ENCODE measurements around the gene PCNT.

PCNT gene

DNA sequence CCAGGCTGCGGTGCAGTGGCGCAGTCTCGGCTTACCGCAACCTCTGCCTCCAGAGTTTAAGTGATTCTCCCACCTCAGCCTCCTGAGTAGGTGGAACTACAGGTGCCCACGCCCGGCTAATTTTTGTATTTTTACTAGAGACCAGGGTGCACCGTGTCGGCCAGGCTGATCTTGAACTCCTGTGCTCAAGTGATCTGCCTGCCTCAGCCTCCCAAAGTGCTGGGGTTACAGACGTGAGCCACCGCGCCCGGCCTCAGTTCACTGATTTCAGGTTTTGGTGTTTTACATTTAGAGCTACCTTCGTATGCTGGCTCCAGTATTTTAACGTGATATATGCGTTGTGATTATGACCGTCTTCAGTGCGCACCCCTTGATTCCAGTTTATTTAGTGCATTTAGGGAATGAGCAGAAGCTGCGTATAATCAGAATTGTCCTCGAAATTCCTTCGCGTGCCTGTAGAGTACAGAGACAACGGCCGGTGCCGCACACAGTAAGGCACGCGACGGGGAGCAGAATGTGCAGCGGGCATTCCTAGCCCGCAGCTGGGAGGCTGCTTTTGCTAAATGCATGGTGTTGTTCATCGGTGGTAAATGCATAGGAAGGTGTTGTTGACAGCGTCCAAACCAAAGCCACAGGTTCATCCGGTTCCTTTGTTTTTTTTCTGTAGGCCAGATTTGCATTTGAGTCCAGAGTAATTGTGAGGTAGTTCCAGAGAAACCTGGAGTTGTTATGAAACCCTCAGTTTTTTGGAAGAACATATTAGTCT lies 85.9 kb downstream of the PCNT start:
- H3K27ac ChIP-seq, result no peak overlapping the region
- no peak for DNase-seq (ENCODE audit: low spot score)
- no peak for TF ChIP-seq CTCF (conservative IDR thresholded peaks at IDR 0.05; ENCODE audit: low read depth)
- ChIA-PET CTCF (interaction anchor here (0.6 kb wide), 1 partner anchor 11 kb away, joined by 4 read pairs; no protein-coding TSS in a partner anchor), POLR2A (ENCODE audit: low non-redundant PET) (no interaction called here)

GRCh38 chr21:46410516-46410915 lies 86.6 kb downstream of the PCNT start:
- H3K27ac ChIP-seq, result peak overlapping the region; percentile 22; the same call in 1 of the 2 replicates
- DNase-seq (ENCODE audit: low spot score), result no peak
- TF ChIP-seq CTCF (conservative IDR thresholded peaks at IDR 0.05; ENCODE audit: low read depth), result no peak
- CTCF ChIA-PET, result no interaction called here
- POLR2A ChIA-PET (ENCODE audit: low non-redundant PET), result no interaction called here

DNA sequence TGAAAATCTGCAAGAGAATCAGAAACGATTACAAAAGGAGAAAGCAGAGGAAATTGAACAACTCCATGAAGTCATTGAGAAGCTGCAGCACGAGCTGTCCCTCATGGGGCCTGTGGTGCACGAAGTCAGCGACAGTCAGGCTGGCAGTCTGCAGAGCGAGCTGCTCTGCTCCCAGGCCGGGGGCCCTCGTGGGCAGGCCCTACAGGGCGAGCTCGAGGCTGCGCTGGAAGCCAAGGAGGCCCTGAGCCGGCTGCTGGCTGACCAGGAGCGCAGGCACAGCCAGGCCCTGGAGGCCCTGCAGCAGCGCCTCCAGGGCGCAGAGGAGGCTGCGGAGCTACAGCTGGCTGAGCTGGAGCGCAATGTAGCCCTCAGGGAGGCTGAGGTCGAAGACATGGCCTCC lies 87.3 kb downstream of the PCNT start:
- ChIA-PET POLR2A (ENCODE audit: low non-redundant PET) (no interaction called here), CTCF (interaction anchor here (0.5 to 0.6 kb wide), 2 partner anchors 111 to 168 kb away, joined by 3 read pairs; no protein-coding TSS in a partner anchor)
- TF ChIP-seq CTCF (conservative IDR thresholded peaks at IDR 0.05; ENCODE audit: low read depth), result no peak
- peak overlapping the region; percentile 22 for H3K27ac ChIP-seq
- DNase-seq (ENCODE audit: low spot score), result no peak

- no peak for TF ChIP-seq CTCF (conservative IDR thresholded peaks at IDR 0.05; ENCODE audit: low read depth)
- POLR2A ChIA-PET (ENCODE audit: low non-redundant PET), result no interaction called here
- peak overlapping the region; percentile 22; the same call in 1 of the 2 replicates for H3K27ac ChIP-seq
- no peak for DNase-seq (ENCODE audit: low spot score)
- CTCF ChIA-PET, result interaction anchor here (0.5 to 0.8 kb wide), 3 partner anchors 10 to 169 kb away, joined by 3 read pairs; no protein-coding TSS in a partner anchor
Measured at GRCh38 chr21:46411691-46412090, 87.7 kb downstream of the PCNT start.

DNA sequence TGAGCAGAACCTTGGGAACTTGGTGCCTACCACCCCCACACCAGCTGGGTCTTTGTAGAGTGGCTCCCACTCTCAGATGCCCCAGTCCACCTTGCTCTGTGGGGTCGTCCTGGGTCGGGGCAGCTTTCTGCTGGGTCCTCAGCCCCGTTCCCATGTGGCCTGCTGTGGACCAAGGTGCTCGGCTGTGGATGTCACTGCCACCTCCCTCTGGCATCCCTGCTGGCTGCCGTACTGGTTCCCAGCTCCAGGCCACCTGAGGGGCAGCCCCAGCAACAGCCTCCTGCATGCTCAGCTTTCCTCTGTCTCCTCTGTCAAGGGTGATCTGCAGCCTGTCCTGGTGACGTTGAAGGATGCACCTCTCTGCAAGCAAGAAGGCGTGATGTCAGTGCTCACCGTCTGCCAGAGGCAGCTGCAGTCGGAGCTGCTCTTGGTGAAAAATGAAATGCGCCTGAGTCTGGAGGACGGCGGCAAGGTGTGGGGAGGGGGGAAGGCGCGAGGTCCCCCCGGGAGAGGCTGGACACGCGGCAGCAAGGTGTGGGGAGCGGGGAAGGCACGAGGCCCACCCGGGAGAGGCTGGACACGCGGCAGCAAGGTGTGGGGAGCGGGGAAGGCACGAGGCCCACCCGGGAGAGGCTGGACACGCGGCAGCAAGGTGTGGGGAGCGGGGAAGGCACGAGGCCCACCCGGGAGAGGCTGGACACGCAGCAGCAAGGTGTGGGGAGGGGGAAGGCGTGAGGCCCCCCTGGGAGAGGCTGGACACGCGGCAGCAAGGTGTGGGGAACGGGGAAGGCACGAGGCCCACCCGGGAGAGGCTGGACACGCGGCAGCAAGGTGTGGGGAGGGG lies 88.8 kb downstream of the PCNT start:
- CTCF ChIA-PET, result interaction anchor here (0.8 kb wide), 1 partner anchor 11 kb away, joined by 3 read pairs; no protein-coding TSS in a partner anchor
- DNase-seq (ENCODE audit: low spot score), result no peak
- no peak for TF ChIP-seq CTCF (conservative IDR thresholded peaks at IDR 0.05; ENCODE audit: low read depth)
- POLR2A ChIA-PET (ENCODE audit: low non-redundant PET), result no interaction called here
- H3K27ac ChIP-seq, result peak overlapping the region; percentile 88

- peak overlapping the region; percentile 88 for H3K27ac ChIP-seq
- POLR2A ChIA-PET (ENCODE audit: low non-redundant PET), result no interaction called here
- CTCF ChIA-PET, result no interaction called here
- no peak for TF ChIP-seq CTCF (conservative IDR thresholded peaks at IDR 0.05; ENCODE audit: low read depth)
- peak; percentile 38 for DNase-seq (ENCODE audit: low spot score)
Measured at GRCh38 chr21:46413365-46413696, 89.4 kb downstream of the PCNT start.
